Measurements from ENCODE around the gene MIA2.

MIA2 gene

DNA sequence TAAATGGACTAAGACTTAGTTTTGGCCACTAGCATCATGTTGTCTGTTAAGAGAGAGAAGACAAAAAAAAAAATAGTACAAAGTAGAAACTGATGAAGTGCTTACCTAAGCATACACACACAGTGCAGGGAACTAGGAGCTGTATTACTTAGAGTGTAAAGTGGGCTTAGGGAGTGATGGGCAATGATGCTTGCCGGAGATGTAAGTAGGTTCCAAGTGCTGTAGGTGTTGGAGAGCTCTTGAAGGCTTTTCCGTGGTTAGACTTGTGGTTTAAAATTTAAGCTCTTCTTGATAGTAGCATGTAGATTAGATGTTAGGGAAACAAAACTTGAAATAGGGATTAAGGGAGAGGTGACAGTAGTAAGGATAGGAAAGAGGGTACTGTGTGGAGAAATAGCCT lies 34.7 kb downstream of the MIA2 start:
- Histone ChIP-seq H3K27ac (ENCODE audit: poor library complexity, severe bottlenecking) (peak overlapping the region; percentile 84), H3K4me1 (ENCODE audit: insufficient read depth, poor library complexity, severe bottlenecking) (peaks cover 21% of the 10 kb centered on the region), H3K4me3 (ENCODE audit: severe bottlenecking) (peak overlapping the region; percentile 59), H3K27me3 (ENCODE audit: insufficient read depth, poor library complexity, severe bottlenecking) (no peaks in the 10 kb centered on the region), H3K9me3 (ENCODE audit: severe bottlenecking) (no peaks in the 10 kb centered on the region), H3K36me3 (ENCODE audit: low read depth) (no peaks in the 10 kb centered on the region)
- no peak for ATAC-seq (ENCODE audit: low read depth)
- no peak for DNase-seq (ENCODE audit: low spot score)
- TF ChIP-seq CTCF (IDR thresholded peaks at IDR 0.05; ENCODE audit: poor library complexity, severe bottlenecking): no peak

- H3K36me3 ChIP-seq (ENCODE audit: low read depth): no peaks in the 10 kb centered on the region
- H3K27ac ChIP-seq (ENCODE audit: poor library complexity, severe bottlenecking): no peak overlapping the region
- no peak for TF ChIP-seq CTCF (IDR thresholded peaks at IDR 0.05; ENCODE audit: poor library complexity, severe bottlenecking)
- H3K9me3 ChIP-seq (ENCODE audit: severe bottlenecking): peaks cover 2% of the 10 kb centered on the region
- no peaks in the 10 kb centered on the region for H3K27me3 ChIP-seq (ENCODE audit: insufficient read depth, poor library complexity, severe bottlenecking)
- H3K4me1 ChIP-seq (ENCODE audit: insufficient read depth, poor library complexity, severe bottlenecking): peaks cover 7% of the 10 kb centered on the region
- DNase-seq (ENCODE audit: low spot score) (no peak), ATAC-seq (ENCODE audit: low read depth) (no peak)
- no peak overlapping the region for H3K4me3 ChIP-seq (ENCODE audit: severe bottlenecking)
Measured at GRCh38 chr14:39272918-39273317, 39.2 kb downstream of the MIA2 start.

DNA sequence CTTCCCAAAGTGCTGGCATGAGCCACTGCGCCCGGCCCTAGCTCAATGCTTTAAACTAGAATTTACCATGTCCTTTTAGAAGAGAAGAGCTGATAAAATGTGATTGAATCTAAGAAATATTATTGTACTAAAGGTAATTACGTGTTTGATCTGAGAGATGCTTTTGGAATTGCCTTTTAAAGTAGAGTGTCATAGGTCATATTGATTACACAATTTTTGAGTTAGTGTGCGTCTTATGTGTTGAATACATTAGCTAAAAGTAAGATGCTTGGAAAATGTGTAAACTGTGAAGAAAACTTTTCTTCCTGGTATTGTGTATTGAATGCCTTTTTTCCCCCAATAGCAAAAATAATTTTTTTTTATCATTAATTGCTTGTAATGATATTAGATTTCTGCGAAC lies 41.7 kb downstream of the MIA2 start:
- no peaks in the 10 kb centered on the region for H3K27me3 ChIP-seq (ENCODE audit: insufficient read depth, poor library complexity, severe bottlenecking)
- H3K4me3 ChIP-seq (ENCODE audit: severe bottlenecking): no peak overlapping the region
- H3K4me1 ChIP-seq (ENCODE audit: insufficient read depth, poor library complexity, severe bottlenecking): peaks cover 4% of the 10 kb centered on the region
- ATAC-seq (ENCODE audit: low read depth): no peak
- TF ChIP-seq CTCF (IDR thresholded peaks at IDR 0.05; ENCODE audit: poor library complexity, severe bottlenecking): no peak
- H3K9me3 ChIP-seq (ENCODE audit: severe bottlenecking): peaks cover 2% of the 10 kb centered on the region
- H3K27ac ChIP-seq (ENCODE audit: poor library complexity, severe bottlenecking): no peak overlapping the region
- H3K36me3 ChIP-seq (ENCODE audit: low read depth): peaks cover 12% of the 10 kb centered on the region
- DNase-seq (ENCODE audit: low spot score): no peak

DNA sequence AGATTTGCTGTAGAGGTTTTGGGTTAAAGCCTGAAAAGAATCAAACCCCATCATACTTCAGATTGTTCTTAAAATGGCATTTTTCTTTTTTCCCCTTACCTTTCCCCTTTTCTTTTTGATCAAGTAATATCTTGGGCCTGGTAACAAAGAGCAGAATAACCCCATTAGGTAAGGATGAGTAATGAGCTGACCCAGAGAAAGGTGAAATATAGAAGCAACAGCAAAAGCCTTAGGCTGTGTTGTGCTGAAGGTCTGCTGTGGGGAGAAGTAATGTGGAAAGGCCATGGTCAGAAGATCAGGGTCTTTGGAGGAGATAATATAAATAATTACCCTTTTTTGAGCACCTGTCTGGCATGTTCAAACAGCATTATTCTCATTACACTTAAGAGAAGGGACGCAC lies 42.3 kb downstream of the MIA2 start:
- no peak for TF ChIP-seq CTCF (IDR thresholded peaks at IDR 0.05; ENCODE audit: poor library complexity, severe bottlenecking)
- H3K9me3 ChIP-seq (ENCODE audit: severe bottlenecking): peaks cover 2% of the 10 kb centered on the region

GRCh38 chr14:39276579-39277114 lies 42.9 kb downstream of the MIA2 start:
- no peaks in the 10 kb centered on the region for H3K27me3 ChIP-seq (ENCODE audit: insufficient read depth, poor library complexity, severe bottlenecking)
- peaks cover 20% of the 10 kb centered on the region for H3K36me3 ChIP-seq (ENCODE audit: low read depth)
- ATAC-seq (ENCODE audit: low read depth) (no peak), DNase-seq (ENCODE audit: low spot score) (no peak)
- H3K4me3 ChIP-seq (ENCODE audit: severe bottlenecking): no peak overlapping the region
- H3K27ac ChIP-seq (ENCODE audit: poor library complexity, severe bottlenecking): no peak overlapping the region
- peaks cover 4% of the 10 kb centered on the region for H3K4me1 ChIP-seq (ENCODE audit: insufficient read depth, poor library complexity, severe bottlenecking)
- TF ChIP-seq CTCF (IDR thresholded peaks at IDR 0.05; ENCODE audit: poor library complexity, severe bottlenecking): no peak
- peaks cover 2% of the 10 kb centered on the region for H3K9me3 ChIP-seq (ENCODE audit: severe bottlenecking)

More for the DNA sequence above, 42.3 kb downstream of the MIA2 start:
- H3K36me3 ChIP-seq (ENCODE audit: low read depth): peaks cover 17% of the 10 kb centered on the region
- H3K27ac ChIP-seq (ENCODE audit: poor library complexity, severe bottlenecking): no peak overlapping the region
- H3K4me1 ChIP-seq (ENCODE audit: insufficient read depth, poor library complexity, severe bottlenecking): peaks cover 4% of the 10 kb centered on the region
- no peak for DNase-seq (ENCODE audit: low spot score)
- no peak overlapping the region for H3K4me3 ChIP-seq (ENCODE audit: severe bottlenecking)
- peak; percentile 74; the same call in 2 of the 3 replicates for ATAC-seq (ENCODE audit: low read depth)
- no peaks in the 10 kb centered on the region for H3K27me3 ChIP-seq (ENCODE audit: insufficient read depth, poor library complexity, severe bottlenecking)

Measured in RWPE2 (cell line).